Left lung (tissue), 10 donors: ENCODE results near the gene ZNF213. TPM values are rescaled to one million over a fixed set of nuclear protein-coding genes. Genes with fewer than 3 reads are reported as not detected.

Source experiments
- ATAC-seq: fragments of 200-7000 bp; cut with Tn5 transposase; one replicate; pipeline ENCODE4 v1.9.1; 2020; ENCODE audit warnings: moderate library complexity
- DNase-seq, 4 donors: peaks; one replicate each; pipeline ENCODE4 v3.0.0-alpha.2; 2013 to 2020
- H3K27ac ChIP-seq, 2 donors: fragments of 200-600 bp; sonication (generic) in 1 of 2; one replicate each; pipeline versions ENCODE4 v1.5.0 to v1.8.0; 2020 to 2021
- H3K27me3 ChIP-seq, 2 donors: fragments of 200-600 bp; sonication (generic) in 1 of 2; one replicate each; pipeline versions ENCODE4 v1.5.0 to v1.8.0; 2020 to 2021
- H3K36me3 ChIP-seq, 2 donors: fragments of 200-600 bp; sonication (generic) in 1 of 2; one replicate each; pipeline versions ENCODE4 v1.5.0 to v1.8.0; 2020 to 2021
- H3K4me1 ChIP-seq, 2 donors: fragments of 200-600 bp; one replicate each; pipeline ENCODE4 v1.8.0; 2021
- H3K4me3 ChIP-seq, 2 donors: fragments of 200-600 bp; sonication (generic) in 1 of 2; one replicate each; pipeline versions ENCODE4 v1.5.0 to v1.8.0; 2020 to 2021; ENCODE audit warnings: mild to moderate bottlenecking in 1 of 2
- H3K9me3 ChIP-seq, 2 donors: fragments of 200-600 bp; sonication (generic) in 1 of 2; one replicate each; pipeline versions ENCODE4 v1.5.0 to v1.8.0; 2020 to 2021
- CTCF ChIP-seq, 2 donors: fragments of 200-600 bp; sonication (generic) in 1 of 2; IDR thresholded peaks; one replicate each; pipeline versions ENCODE4 v1.5.0 to v1.8.0; 2021; ENCODE audit warnings: antibody characterized with exemption in 2 of 2
- intact Hi-C, 2 donors: fragments of 100-400 bp; cut with DNase I; formaldehyde crosslinking; loops; one replicate each; pipeline versions ENCODE4 v1.11.2 to v1.14.2; 2022
- polyA plus RNA-seq, 6 donors: library from polyadenylated mRNA; unstranded; fragments of 120-200 nt; gene quantifications; one replicate each; pipeline ENCODE4 v1.2.1, GENCODE V29; 2013; ENCODE audit not compliant: insufficient read length in 6 of 6
- total RNA-seq, 2 donors: library from RNA; stranded (reverse); fragmentation: NEBNext Ultra II Directional; extraction: Animal tissue kit (Norgen Biotek cat#: 25700); gene quantifications; one replicate each; pipeline ENCODE4 v1.2.1, GENCODE V29; 2021
- donor health status: DM: no; HTN: yes; CAD: no.
- donor health status: DM: no; HTN: no; CAD: no.

ZNF213 gene
- total and polyA plus RNA-seq, 8 donors: 8.4 to 17.8 (median 13.0) TPM

- no peak for ATAC-seq
- no peak for DNase-seq
These were observed 37.6 kb upstream of the ZNF213 start for GRCh38 chr16:3097266-3097665.

DNA sequence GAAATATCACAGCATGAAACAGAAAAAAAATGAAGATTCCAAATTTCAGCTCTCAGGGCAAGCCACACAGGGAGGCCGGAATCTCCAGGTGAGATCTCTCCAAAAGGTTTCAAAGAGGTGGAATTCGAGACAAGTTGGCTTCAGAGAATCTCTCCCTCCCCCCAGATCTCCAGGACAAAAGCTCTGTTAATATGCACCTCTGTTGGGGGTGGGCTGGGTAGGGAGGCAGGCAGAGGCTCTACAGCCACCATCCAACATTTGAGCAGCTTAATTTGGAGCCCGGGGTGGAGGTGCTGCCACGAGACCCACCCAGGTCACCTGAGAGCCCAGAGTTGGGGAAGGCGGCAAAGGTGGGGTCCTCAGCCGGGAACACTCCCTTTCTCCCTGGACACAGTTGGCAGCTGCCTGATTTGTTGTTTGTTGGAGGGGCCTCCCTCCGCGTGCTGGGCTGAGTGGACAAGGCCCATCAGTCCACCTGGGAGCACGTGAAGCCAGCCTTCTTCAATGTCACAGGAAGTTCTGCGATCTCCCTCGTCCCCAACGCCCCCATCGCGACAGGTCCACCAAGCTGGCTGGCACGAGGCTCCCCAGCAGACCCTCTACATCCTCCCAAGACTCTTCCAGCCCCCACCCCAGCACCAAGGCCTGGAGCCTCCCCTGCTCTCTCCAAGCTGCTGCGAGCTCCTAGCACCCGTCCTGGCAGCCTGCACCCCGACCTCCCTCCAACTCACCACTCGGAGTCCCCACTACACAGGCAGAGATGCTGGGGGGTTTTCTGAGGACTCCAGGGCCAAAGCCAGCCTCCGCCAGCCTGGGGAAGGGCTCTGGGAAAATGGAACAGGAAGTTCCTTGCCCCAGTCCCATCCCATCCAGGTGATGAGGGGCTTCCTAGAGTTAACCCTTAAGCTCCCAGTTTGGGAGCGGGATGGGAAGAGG is 36.1 kb upstream of the ZNF213 start, which contains the start of gene ZSCAN10:
Gene ZSCAN10 (minus strand): TSS at position 836 of the 936 bp plus-strand sequence. CDS start 6,357 bp downstream, outside the sequence.
- Histone ChIP-seq H3K36me3 (no peaks in the 10 kb centered on the region), H3K4me3 (peak within 1 kb of the TSS; percentile 13 to 29), H3K9me3 (no peaks in the 10 kb centered on the region), H3K27me3 (no peaks in the 10 kb centered on the region), H3K27ac (peak within 1 kb of the TSS in 1 of 2 donors; percentile 60), H3K4me1 (peaks cover 10 to 45% of the 10 kb centered on the region in 2 donors)
- no peak for DNase-seq
- intact Hi-C loops: no loop called here
- TF ChIP-seq CTCF (IDR thresholded peaks at IDR 0.05): no peak
- no peak for ATAC-seq

More at GRCh38 chr16:3097266-3097665, 37.6 kb upstream of the ZNF213 start:
- no peaks in the 10 kb centered on the region for H3K36me3 ChIP-seq
- no peaks in the 10 kb centered on the region for H3K27me3 ChIP-seq
- no peaks in the 10 kb centered on the region for H3K9me3 ChIP-seq
- TF ChIP-seq CTCF (IDR thresholded peaks at IDR 0.05): no peak
- H3K27ac ChIP-seq: no peak overlapping the region
- intact Hi-C loops: no loop called here
- no peak overlapping the region for H3K4me3 ChIP-seq
- peaks cover 10 to 45% of the 10 kb centered on the region in 2 donors for H3K4me1 ChIP-seq

DNA sequence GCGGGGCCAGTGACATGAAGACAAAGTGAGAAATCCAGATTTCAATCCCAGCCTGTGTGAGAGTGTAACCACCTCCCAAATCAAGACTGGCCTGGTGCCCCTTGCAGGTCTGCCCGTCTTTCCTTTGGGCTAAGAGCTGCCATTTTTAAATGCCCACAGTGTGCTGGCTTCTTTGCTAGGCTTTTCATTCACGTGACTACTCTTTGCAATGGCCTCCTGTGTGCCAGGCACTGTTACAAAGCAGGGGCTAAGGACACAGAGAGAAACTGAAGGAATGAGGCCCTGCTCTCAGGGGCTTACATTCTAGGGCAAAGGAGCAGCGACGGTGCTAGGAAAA is 35.5 kb upstream of the ZNF213 start:
- intact Hi-C loops: no loop called here
- TF ChIP-seq CTCF (IDR thresholded peaks at IDR 0.05): no peak
- H3K9me3 ChIP-seq: no peaks in the 10 kb centered on the region
- H3K4me1 ChIP-seq: peaks cover 10 to 45% of the 10 kb centered on the region in 2 donors
- DNase-seq (no peak), ATAC-seq (no peak)
- H3K27ac ChIP-seq: peak overlapping the region in 1 of 2 donors; percentile 60
- H3K36me3 ChIP-seq: no peaks in the 10 kb centered on the region
- no peak overlapping the region for H3K4me3 ChIP-seq
- H3K27me3 ChIP-seq: no peaks in the 10 kb centered on the region

- no peaks in the 10 kb centered on the region for H3K36me3 ChIP-seq
- H3K4me1 ChIP-seq: peaks cover 10 to 45% of the 10 kb centered on the region in 2 donors
- no peak for TF ChIP-seq CTCF (IDR thresholded peaks at IDR 0.05)
- ATAC-seq (peak; percentile 98), DNase-seq (peak in 3 of 4 donors; percentile 89 to 97 (median 94))
- H3K27me3 ChIP-seq: no peaks in the 10 kb centered on the region
- peak overlapping the region; percentile 13 to 29 for H3K4me3 ChIP-seq
- intact Hi-C loops: no loop called here
- H3K27ac ChIP-seq: peak overlapping the region in 1 of 2 donors; percentile 60
- no peaks in the 10 kb centered on the region for H3K9me3 ChIP-seq
These were observed 34.9 kb upstream of the ZNF213 start for GRCh38 chr16:3099732-3100499.
